ENCODE data around the gene FNTB.

DNA sequence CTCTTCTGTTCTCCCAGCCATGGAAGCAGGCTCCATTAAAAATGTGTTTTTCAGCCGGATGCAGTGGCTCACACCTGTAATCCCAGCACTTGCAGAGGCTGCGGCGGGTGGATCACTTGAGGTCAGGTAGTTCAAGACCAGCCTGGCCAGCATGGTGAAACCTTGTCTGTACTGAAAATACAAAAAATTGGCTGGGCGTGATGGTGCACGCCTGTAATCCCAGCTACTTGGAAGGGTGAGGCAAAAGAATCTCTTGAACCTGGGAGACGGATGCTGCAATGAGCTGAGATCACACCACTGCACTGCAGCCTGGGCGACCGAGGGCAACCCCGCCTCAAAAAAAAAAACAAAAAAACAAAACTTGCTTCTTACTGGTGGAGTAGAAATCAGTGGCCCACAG is 39.8 kb downstream of the FNTB start:
- TF ChIP-seq, protein P1, sequence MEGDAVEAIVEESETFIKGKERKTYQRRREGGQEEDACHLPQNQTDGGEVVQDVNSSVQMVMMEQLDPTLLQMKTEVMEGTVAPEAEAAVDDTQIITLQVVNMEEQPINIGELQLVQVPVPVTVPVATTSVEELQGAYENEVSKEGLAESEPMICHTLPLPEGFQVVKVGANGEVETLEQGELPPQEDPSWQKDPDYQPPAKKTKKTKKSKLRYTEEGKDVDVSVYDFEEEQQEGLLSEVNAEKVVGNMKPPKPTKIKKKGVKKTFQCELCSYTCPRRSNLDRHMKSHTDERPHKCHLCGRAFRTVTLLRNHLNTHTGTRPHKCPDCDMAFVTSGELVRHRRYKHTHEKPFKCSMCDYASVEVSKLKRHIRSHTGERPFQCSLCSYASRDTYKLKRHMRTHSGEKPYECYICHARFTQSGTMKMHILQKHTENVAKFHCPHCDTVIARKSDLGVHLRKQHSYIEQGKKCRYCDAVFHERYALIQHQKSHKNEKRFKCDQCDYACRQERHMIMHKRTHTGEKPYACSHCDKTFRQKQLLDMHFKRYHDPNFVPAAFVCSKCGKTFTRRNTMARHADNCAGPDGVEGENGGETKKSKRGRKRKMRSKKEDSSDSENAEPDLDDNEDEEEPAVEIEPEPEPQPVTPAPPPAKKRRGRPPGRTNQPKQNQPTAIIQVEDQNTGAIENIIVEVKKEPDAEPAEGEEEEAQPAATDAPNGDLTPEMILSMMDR (IDR thresholded peaks at IDR 0.05; ENCODE audit: insufficient read depth, low read depth, low read length), result no peak
- no peak for TF ChIP-seq EZH2 (IDR thresholded peaks at IDR 0.05; ENCODE audit: insufficient read depth, low read length)

Measured in astrocyte (in vitro differentiated cells and primary cell).